WI38 (cell line): ENCODE data around the gene ERG.

Experiments
- H3K4me3 ChIP-seq: 2 replicates; pipeline ENCODE4 v1.5.1; 2011; ENCODE audit warnings: low read depth, mild to moderate bottlenecking, control low read depth, low read length
- TF ChIP-seq, protein P1 (sequence below): IDR thresholded peaks from 2 replicates; pipeline ENCODE4 v1.5.1; 2012; ENCODE audit warnings: low read depth, mild to moderate bottlenecking, control low read depth, low read length

ERG gene

DNA sequence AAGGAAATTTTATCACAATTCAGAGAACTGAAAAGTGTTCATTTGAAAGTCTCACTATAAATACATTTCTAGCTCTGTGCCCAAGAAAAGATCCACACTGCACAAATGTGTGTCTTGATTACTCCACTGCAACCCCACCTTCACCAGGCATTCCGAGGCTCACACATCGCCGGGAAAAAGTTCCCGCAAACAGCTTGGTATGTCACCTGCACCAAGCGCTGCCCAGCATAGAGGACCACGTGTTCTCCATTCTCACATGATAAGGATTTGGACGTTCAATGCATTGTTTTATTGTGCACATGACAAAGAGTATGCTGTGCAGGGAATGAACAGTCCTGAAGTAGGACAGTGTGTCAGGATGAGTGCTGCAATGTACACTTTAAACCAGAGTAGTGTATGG, 70.1 kb downstream of the ERG start:
- TF ChIP-seq, protein P1, sequence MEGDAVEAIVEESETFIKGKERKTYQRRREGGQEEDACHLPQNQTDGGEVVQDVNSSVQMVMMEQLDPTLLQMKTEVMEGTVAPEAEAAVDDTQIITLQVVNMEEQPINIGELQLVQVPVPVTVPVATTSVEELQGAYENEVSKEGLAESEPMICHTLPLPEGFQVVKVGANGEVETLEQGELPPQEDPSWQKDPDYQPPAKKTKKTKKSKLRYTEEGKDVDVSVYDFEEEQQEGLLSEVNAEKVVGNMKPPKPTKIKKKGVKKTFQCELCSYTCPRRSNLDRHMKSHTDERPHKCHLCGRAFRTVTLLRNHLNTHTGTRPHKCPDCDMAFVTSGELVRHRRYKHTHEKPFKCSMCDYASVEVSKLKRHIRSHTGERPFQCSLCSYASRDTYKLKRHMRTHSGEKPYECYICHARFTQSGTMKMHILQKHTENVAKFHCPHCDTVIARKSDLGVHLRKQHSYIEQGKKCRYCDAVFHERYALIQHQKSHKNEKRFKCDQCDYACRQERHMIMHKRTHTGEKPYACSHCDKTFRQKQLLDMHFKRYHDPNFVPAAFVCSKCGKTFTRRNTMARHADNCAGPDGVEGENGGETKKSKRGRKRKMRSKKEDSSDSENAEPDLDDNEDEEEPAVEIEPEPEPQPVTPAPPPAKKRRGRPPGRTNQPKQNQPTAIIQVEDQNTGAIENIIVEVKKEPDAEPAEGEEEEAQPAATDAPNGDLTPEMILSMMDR, result no peak
- no peak overlapping the region for H3K4me3 ChIP-seq

DNA sequence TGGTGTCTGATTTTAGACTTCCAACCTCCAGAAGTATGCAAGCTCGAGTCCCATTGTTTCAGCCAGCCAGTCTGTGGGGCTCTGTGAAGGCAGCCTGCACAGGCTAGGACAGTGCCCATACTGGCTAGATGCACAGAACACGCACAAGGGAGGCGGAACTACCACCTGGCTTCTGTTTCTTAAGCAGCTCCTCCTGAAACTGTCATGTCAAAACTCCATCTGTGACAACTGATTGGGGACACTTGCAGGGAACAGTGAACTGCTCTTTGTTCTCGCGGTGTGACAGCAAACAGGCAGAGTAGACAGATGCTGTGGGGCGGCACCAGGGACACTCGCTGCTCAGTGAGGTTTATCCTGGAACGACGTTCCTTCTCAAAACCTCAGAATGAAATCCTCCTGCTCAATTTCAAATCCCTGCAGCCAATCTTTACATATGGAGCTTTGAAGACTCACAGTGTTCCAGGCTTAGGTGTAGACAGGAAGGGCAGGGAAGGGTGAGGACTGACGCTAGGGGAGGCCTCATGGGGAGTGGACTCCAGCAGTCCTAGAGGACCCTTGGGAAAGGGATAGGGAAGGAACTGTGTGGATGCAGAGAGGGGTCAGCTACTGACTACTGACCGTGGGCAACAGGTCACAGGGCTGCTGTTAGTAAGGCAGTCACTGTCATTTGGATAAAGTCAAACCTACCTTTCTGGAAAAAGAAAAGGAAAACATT, 73.8 kb downstream of the ERG start:
- H3K4me3 ChIP-seq, result no peak overlapping the region
- TF ChIP-seq, protein P1, result no peak

DNA sequence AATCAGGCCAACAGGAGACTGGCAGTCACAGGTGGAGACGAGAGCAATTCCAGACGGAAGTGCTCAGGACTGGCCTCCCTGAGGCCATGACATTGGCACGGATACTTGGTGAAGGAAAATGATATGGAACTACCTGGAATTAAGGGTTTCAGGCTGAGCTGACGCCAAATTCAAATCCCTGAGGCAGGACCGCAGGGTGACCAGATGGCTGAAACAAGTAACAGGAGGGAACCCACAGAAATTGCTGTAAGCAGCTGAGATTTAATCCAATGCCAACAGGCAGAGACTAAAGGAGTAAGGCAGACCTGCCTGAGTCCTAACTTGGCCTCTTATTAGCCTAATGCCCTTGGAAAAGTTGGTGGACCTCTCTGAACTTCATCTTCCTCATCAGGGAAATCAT, 76.2 kb downstream of the ERG start:
- H3K4me3 ChIP-seq, result no peak overlapping the region
- TF ChIP-seq, protein P1, result no peak

DNA sequence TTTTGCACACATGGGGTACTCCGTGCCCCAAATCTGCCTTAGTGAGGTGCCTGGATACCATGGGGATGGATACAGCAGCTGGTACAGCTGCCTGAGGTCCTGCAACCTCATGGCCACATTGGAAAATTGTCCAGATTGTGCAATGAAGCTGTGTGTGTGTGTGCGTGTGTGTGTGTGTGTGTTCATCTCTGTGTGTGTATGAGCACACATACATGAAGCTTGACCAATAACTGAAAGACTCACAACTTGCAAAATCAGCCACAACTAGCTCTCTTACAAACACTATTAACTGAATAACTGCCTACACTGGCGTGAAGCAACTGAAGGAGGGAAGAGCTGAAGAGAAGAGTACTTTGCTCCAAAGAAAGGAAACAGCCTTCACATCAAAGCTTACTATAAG, 78.1 kb downstream of the ERG start:
- TF ChIP-seq, protein P1, result no peak
- no peak overlapping the region for H3K4me3 ChIP-seq

DNA sequence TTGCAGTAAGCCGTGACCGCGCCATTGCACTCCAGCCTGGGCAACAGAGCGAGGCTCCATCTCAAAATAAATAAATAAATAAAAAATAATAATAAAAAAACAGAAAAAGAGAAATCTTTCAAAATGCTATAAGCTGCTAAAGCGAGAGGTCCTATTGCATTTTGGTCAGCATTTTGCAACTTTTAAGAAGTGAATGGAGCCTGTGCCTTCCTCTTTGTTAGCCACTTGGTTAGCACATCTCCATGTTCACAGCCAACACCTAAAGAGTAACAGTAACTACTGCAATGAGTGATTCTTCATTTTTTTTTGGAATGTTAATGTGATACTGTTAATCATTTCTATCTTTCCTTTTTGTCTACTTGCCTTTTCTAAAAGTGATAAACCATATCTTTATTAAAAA, 80.6 kb downstream of the ERG start:
- H3K4me3 ChIP-seq, result no peak overlapping the region
- TF ChIP-seq, protein P1, result no peak

DNA sequence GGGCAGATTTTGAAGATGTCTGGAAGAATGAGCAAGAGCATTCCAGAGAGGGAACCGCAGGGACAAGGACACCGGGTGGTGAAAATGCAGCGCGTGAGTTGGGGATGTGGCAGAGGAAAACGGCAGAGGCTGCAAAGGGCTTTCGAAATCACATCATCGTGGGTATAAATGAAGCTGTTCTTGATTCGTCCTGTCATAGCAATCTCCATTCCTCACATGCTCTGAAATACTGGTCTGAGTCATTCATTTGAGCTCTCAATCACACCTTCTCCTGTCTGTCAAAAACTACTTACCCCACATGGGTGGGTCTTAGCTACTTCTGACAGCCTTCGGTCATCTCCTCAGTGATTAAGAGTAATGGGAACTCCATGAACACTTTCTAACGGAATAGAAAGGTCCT, 81.5 kb downstream of the ERG start:
- H3K4me3 ChIP-seq, result no peak overlapping the region
- TF ChIP-seq, protein P1, result no peak

DNA sequence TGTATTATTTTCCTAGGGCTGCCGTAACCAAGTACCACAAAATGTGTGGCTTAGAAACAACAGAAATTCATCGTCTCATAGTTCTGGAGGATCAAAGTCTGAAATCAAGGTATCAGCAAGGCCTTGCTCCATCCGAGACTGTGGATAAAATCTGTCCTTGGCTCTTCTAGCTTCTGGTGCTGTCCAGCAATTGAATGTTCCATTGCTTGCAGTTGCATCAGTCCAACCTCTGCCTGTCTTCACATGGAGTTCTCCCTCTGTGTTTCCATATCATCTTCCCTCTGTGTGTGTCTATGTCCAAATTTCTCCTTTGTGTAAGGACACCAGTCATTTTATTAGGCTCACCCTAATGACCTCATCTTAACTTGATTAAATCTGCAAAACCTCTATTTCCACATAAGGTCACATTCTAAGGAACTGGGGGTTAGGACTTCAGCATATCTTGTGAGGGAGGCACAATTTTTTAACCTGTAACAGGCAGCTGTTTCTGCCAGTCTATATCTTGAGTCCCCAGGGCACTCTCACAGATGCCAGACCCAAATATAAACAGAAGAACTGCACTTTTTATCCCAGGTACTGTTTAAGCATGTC, 84.2 kb downstream of the ERG start:
- TF ChIP-seq, protein P1, result no peak
- H3K4me3 ChIP-seq, result no peak overlapping the region
